GM12878 (cell line): Measurements from ENCODE around the gene CD79A. TPM values are rescaled to one million over a fixed set of nuclear protein-coding genes. Genes with fewer than 3 reads are reported as not detected.

Source experiments
- ATAC-seq: fragments of 200-7000 bp; cut with Tn5 transposase; 3 replicates; pipeline ENCODE4 v1.9.1; 2020; ENCODE audit warnings: mild to moderate bottlenecking, moderate library complexity
- BruUV-seq: library from RNA; stranded (reverse); fragments of 400-500 nt; replicated peaks from 2 replicates; lab custom pipeline; 2021; lab: Mats Ljungman, UMichigan
- CTCF ChIA-PET: fragments of 300-600 bp; sonication (Branson Sonifier 250); formaldehyde crosslinking; extraction: SDS; loops from one replicate; lab custom pipeline; 2021; ENCODE audit warnings: inconsistent platforms; lab: Yijun Ruan, JAX
- POLR2A ChIA-PET: fragments of 350-600 bp; formaldehyde crosslinking; extraction: SDS; loops from one replicate; lab custom pipeline; 2021; ENCODE audit warnings: inconsistent platforms; lab: Charles Lee
- RAD21 ChIA-PET: fragments of 300-600 bp; sonication (Branson Sonifier 250); formaldehyde crosslinking; loops from one replicate; lab custom pipeline; 2023; ENCODE audit warnings: antibody characterized with exemption; ENCODE audit not compliant: unreplicated experiment; lab: Charles Lee
- SMC1A ChIA-PET: fragments of 300-600 bp; sonication (Branson Sonifier 250); formaldehyde crosslinking; loops from one replicate; lab custom pipeline; 2023; ENCODE audit not compliant: unreplicated experiment, uncharacterized antibody; lab: Charles Lee
- DNase-seq: peaks from one replicate; pipeline ENCODE4 v3.0.0-alpha.2; 2011; ENCODE audit warnings: low read depth, low spot score
- FAIRE-seq: peaks from 3 replicates; lab custom pipeline; 2011; peaks lifted over from hg19 to GRCh38; lab: Jason Lieb, UNC
- H2AFZ ChIP-seq: 2 replicates; pipeline ENCODE4 v1.6.0; 2011; ENCODE audit warnings: low read depth, low read length, control low read depth; ENCODE audit not compliant: control insufficient read depth
- H3K27ac ChIP-seq: 2 replicates; pipeline ENCODE4 v1.5.1; 2011; ENCODE audit warnings: control low read depth; ENCODE audit not compliant: control insufficient read depth, insufficient read depth
- H3K27me3 ChIP-seq, 2 experiments: replicated peaks in 1 of 2; 2 replicates each; pipeline versions ENCODE4 v1.6.0 to v1.6.1; 2011; ENCODE audit warnings: low read length in 1 of 2; ENCODE audit not compliant: control insufficient read depth in 2 of 2, insufficient read depth in 2 of 2
- H3K36me3 ChIP-seq, 2 experiments: 2 replicates each; pipeline ENCODE4 v1.5.1; 2011; ENCODE audit warnings: low read length in 1 of 2; ENCODE audit not compliant: control insufficient read depth in 2 of 2, insufficient read depth in 2 of 2
- H3K4me1 ChIP-seq: 2 replicates; pipeline ENCODE4 v1.6.1; 2011; ENCODE audit warnings: mild to moderate bottlenecking, low read length, moderate library complexity, mixed read lengths; ENCODE audit not compliant: control insufficient read depth, insufficient read depth
- H3K4me2 ChIP-seq: 2 replicates; pipeline ENCODE4 v1.6.0; 2011; ENCODE audit warnings: control low read depth; ENCODE audit not compliant: control insufficient read depth, insufficient read depth
- H3K4me3 ChIP-seq: fragments of 200-600 bp; sonication (generic); 2 replicates; pipeline ENCODE4 v1.5.1; 2016
- H3K79me2 ChIP-seq: 2 replicates; pipeline ENCODE4 v1.6.0; 2011; ENCODE audit warnings: low read length; ENCODE audit not compliant: control insufficient read depth, insufficient read depth
- H3K9ac ChIP-seq: 2 replicates; pipeline ENCODE4 v1.8.0; 2011; ENCODE audit warnings: low read length, control low read depth, mixed read lengths; ENCODE audit not compliant: control insufficient read depth, insufficient read depth
- H3K9me3 ChIP-seq: replicated peaks from 3 replicates; pipeline ENCODE4 v1.5.1; 2011; ENCODE audit warnings: mild to moderate bottlenecking, low read length; ENCODE audit not compliant: control insufficient read depth, insufficient read depth
- H4K20me1 ChIP-seq: 2 replicates; pipeline ENCODE4 v1.6.0; 2011; ENCODE audit not compliant: control insufficient read depth, insufficient read depth
- ATF7 ChIP-seq: fragments of 450-650 bp; IDR thresholded peaks from 2 replicates; pipeline ENCODE4 v1.6.1; 2016; ENCODE audit warnings: low read depth, mild to moderate bottlenecking
- GABPA ChIP-seq: IDR thresholded peaks from 2 replicates; pipeline ENCODE4 v1.6.1; 2014; ENCODE audit warnings: antibody characterized with exemption, low read depth, mild to moderate bottlenecking, inconsistent platforms
- GATAD2B ChIP-seq: fragments of 450-650 bp; conservative IDR thresholded peaks from 2 replicates; pipeline ENCODE4 v1.6.1; 2017; ENCODE audit warnings: low read depth, mild to moderate bottlenecking, moderate library complexity
- HDGF ChIP-seq: fragments of 450-650 bp; IDR thresholded peaks from 2 replicates; pipeline ENCODE4 v1.6.1; 2016; ENCODE audit warnings: antibody characterized with exemption
- IRF5 ChIP-seq: fragments of 450-650 bp; IDR thresholded peaks from 2 replicates; pipeline ENCODE4 v1.6.1; 2017; ENCODE audit warnings: borderline replicate concordance
- NFXL1 ChIP-seq: fragments of 450-650 bp; IDR thresholded peaks from 2 replicates; pipeline ENCODE4 v1.6.1; 2017; ENCODE audit warnings: antibody characterized with exemption, mild to moderate bottlenecking, borderline replicate concordance
- NFYA ChIP-seq: IDR thresholded peaks from 2 replicates; pipeline ENCODE4 v1.6.1; 2011; ENCODE audit warnings: low read depth, mild to moderate bottlenecking, low read length, improper control_type of control experiment, borderline replicate concordance
- PAX5 ChIP-seq: IDR thresholded peaks from 2 replicates; pipeline ENCODE4 v1.6.1; 2011; ENCODE audit warnings: low read depth, low read length, borderline replicate concordance
- POLR2A ChIP-seq: IDR thresholded peaks from 2 replicates; pipeline ENCODE4 v1.6.1; 2011; ENCODE audit warnings: low read depth, mild to moderate bottlenecking, low read length
- RCOR1 ChIP-seq: conservative IDR thresholded peaks from 2 replicates; pipeline ENCODE4 v1.6.1; 2012; ENCODE audit warnings: low read depth, low read length, improper control_type of control experiment
- SPI1 ChIP-seq: IDR thresholded peaks from 2 replicates; pipeline ENCODE4 v1.6.1; 2011; ENCODE audit warnings: low read depth, mild to moderate bottlenecking, low read length, moderate library complexity, borderline replicate concordance; ENCODE audit not compliant: insufficient read depth
- SUZ12 ChIP-seq: fragments of 200-600 bp; sonication (generic); IDR thresholded peaks from one replicate; pipeline ENCODE4 v1.6.1; 2018; ENCODE audit warnings: antibody characterized with exemption, mild to moderate bottlenecking; ENCODE audit not compliant: unreplicated experiment
- WGBS: methylation state at CpG from one replicate; pipeline ENCODE4 v1.1.6; 2016; ENCODE audit warnings: low lambda C conversion rate; ENCODE audit not compliant: insufficient replicate concordance, insufficient coverage; ENCODE audit errors: missing lambda C conversion rate; 5-methylcytosine and 5-hydroxymethylcytosine counted together
- in situ Hi-C: fragments of 300-500 bp; cut with MboI; formaldehyde crosslinking; loops from 9 replicates; pipeline ENCODE4 v1.14.3; 2018; ENCODE audit warnings: mixed read lengths
- intact Hi-C: fragments of 100-400 bp; cut with micrococcal nuclease; formaldehyde crosslinking; loops from one replicate; pipeline ENCODE4 v1.14.2; 2022; ENCODE audit not compliant: unreplicated experiment
- polyA plus RNA-seq, 11 experiments: library from polyadenylated mRNA; depleted of rRNA in 4 of 11; unstranded in 6 of 11; stranded (reverse) in 5 of 11; fragments of >200 nt; fragmentation: Nextera tagmentation in 4 of 11; fragmentation: Illumina TruSeq in 1 of 11; extraction: Ambion mirVana in 4 of 11; extraction: Trizol in 1 of 11; gene quantifications; 1 replicate in 1 of 11; 2 replicates in 10 of 11; pipeline versions ENCODE4 v1.2.1 to v1.2.3, GENCODE V29; 2011 to 2016; ENCODE audit warnings: inconsistent platforms in 2 of 11, missing spikeins in 2 of 11, low read depth in 1 of 11
- total RNA-seq, 4 experiments: library from RNA; depleted of rRNA in 3 of 4; stranded (reverse); fragments of >200 nt in 3 of 4; fragmentation: Illumina TruSeq in 1 of 4; extraction: Trizol in 1 of 4; gene quantifications; 2 replicates each; pipeline versions ENCODE4 v1.2.1 to v1.2.3, GENCODE V29; 2013 to 2021
- TF ChIP-seq, protein P1 (sequence below): fragments of 450-650 bp; IDR thresholded peaks from 2 replicates; pipeline ENCODE4 v1.6.1; 2017; ENCODE audit warnings: mild to moderate bottlenecking, moderate library complexity

CD79A gene
- total and polyA plus RNA-seq, 10 of the 15 experiments (the other 5 are each of a cell fraction or from before 2014, with no cell fraction given) = 38.8 to 414 (median 282) TPM

- TF ChIP-seq NFXL1 (peak; percentile 92), NFYA (no peak), GABPA (no peak), PAX5 (no peak), GATAD2B (peak; percentile 32; the same call in 1 of the 2 replicates), RCOR1 (no peak)
These were observed 51.2 kb downstream of the CD79A start, which contains the start of gene ERFL (continued) for GRCh38 chr19:41928221-41928683.

GRCh38 chr19:41928754-41929535, 51.9 kb downstream of the CD79A start:
- WGBS = 2% methylated on average over 25 of the region's 29 CpGs
- H3K27me3 ChIP-seq = peaks cover 11 to 16% of the 10 kb centered on the region in 2 experiments
- H3K79me2 ChIP-seq = no peaks in the 10 kb centered on the region
- no peak overlapping the region for H3K27ac ChIP-seq
- no peaks in the 10 kb centered on the region for H3K9me3 ChIP-seq
- H3K4me3 ChIP-seq = peak overlapping the region; percentile 64; the same call in 1 of the 2 replicates
- DNase-seq (no peak), FAIRE-seq (peak; percentile 35), ATAC-seq (peak; percentile 71)
- H4K20me1 ChIP-seq = no peaks in the 10 kb centered on the region
- in situ Hi-C loops = loop anchor here (25.0 kb wide), 1 partner anchor 1833 kb away; the partner anchor contains the start of gene SMG9
- intact Hi-C loops = no loop called here
- H3K9ac ChIP-seq = no peak overlapping the region
- H3K36me3 ChIP-seq = no peaks in the 10 kb centered on the region
- peak overlapping the region; percentile 77 for H2AFZ ChIP-seq
- ChIA-PET CTCF (interaction anchor here (0.7 to 1.3 kb wide), 4 partner anchors 56 to 642 kb away, joined by 3 to 5 read pairs (median 4); no protein-coding TSS in a partner anchor), POLR2A (interaction anchor here (1.0 kb wide), 1 partner anchor 42 kb away, joined by 3 read pairs; no protein-coding TSS in a partner anchor), RAD21 (interaction anchor here (1.0 to 1.6 kb wide), 3 partner anchors 53 to 68 kb away, joined by 3 to 5 read pairs (median 3); no protein-coding TSS in a partner anchor), SMC1A (interaction anchor here (1.3 kb wide), 1 partner anchor 42 kb away, joined by 3 read pairs; no protein-coding TSS in a partner anchor)
- H3K4me1 ChIP-seq = peaks cover 9% of the 10 kb centered on the region
- H3K4me2 ChIP-seq = peak overlapping the region; percentile 82
- BruUV-seq = no TSS peak
- TF ChIP-seq NFYA (no peak), SPI1 (peak; percentile 79; the same call in 1 of the 2 replicates), ATF7 (0 out of 2 replicates have a peak, but pooled peaks have one; percentile 19), IRF5 (no peak), POLR2A (peak; percentile 57), HDGF (peak; percentile 97), SUZ12 (peak; percentile 48)
- TF ChIP-seq, protein P1, sequence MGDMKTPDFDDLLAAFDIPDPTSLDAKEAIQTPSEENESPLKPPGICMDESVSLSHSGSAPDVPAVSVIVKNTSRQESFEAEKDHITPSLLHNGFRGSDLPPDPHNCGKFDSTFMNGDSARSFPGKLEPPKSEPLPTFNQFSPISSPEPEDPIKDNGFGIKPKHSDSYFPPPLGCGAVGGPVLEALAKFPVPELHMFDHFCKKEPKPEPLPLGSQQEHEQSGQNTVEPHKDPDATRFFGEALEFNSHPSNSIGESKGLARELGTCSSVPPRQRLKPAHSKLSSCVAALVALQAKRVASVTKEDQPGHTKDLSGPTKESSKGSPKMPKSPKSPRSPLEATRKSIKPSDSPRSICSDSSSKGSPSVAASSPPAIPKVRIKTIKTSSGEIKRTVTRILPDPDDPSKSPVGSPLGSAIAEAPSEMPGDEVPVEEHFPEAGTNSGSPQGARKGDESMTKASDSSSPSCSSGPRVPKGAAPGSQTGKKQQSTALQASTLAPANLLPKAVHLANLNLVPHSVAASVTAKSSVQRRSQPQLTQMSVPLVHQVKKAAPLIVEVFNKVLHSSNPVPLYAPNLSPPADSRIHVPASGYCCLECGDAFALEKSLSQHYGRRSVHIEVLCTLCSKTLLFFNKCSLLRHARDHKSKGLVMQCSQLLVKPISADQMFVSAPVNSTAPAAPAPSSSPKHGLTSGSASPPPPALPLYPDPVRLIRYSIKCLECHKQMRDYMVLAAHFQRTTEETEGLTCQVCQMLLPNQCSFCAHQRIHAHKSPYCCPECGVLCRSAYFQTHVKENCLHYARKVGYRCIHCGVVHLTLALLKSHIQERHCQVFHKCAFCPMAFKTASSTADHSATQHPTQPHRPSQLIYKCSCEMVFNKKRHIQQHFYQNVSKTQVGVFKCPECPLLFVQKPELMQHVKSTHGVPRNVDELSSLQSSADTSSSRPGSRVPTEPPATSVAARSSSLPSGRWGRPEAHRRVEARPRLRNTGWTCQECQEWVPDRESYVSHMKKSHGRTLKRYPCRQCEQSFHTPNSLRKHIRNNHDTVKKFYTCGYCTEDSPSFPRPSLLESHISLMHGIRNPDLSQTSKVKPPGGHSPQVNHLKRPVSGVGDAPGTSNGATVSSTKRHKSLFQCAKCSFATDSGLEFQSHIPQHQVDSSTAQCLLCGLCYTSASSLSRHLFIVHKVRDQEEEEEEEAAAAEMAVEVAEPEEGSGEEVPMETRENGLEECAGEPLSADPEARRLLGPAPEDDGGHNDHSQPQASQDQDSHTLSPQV = no peak
